MM.1S (cell line): Measurements from ENCODE around the gene DLGAP1.

Experiments used
- EZH2 ChIP-seq: fragments of 300-600 bp; sonication (generic); optimal IDR thresholded peaks from 2 replicates; pipeline ENCODE3; 2017; ENCODE audit warnings: low read depth, mild to moderate bottlenecking, antibody characterized with exemption, low read length, mixed read lengths
- EZH2phosphoT487 ChIP-seq: fragments of 300-600 bp; sonication (generic); IDR thresholded peaks from 2 replicates; pipeline ENCODE4 v1.6.1; 2018; ENCODE audit warnings: antibody characterized with exemption, low read length
- TF ChIP-seq, protein P1 (sequence below): fragments of 300-600 bp; sonication (generic); IDR thresholded peaks from 2 replicates; pipeline ENCODE4 v1.5.1; 2016; ENCODE audit warnings: antibody characterized with exemption, low read length, mixed read lengths

DNA sequence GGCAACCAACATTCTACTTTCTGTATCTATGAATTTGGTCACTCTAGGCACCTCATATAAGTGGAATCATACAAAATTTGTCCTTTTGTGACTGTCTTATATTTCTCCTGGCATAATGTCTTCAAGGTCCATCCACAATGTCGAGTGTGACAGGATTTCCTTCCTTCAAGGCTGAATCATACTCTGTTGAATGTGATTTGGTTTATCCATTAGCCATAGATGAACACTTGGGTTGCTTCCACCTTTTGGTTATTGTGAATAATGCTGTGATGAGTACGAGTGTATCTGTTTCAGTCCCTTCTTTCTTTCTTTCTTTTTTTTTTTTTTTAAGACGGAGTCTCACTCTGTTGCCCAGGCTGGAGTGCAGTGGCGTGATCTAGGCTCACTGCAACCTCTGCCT is 693.8 kb downstream of the DLGAP1 start:
- TF ChIP-seq, protein P1, sequence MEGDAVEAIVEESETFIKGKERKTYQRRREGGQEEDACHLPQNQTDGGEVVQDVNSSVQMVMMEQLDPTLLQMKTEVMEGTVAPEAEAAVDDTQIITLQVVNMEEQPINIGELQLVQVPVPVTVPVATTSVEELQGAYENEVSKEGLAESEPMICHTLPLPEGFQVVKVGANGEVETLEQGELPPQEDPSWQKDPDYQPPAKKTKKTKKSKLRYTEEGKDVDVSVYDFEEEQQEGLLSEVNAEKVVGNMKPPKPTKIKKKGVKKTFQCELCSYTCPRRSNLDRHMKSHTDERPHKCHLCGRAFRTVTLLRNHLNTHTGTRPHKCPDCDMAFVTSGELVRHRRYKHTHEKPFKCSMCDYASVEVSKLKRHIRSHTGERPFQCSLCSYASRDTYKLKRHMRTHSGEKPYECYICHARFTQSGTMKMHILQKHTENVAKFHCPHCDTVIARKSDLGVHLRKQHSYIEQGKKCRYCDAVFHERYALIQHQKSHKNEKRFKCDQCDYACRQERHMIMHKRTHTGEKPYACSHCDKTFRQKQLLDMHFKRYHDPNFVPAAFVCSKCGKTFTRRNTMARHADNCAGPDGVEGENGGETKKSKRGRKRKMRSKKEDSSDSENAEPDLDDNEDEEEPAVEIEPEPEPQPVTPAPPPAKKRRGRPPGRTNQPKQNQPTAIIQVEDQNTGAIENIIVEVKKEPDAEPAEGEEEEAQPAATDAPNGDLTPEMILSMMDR = no peak
- TF ChIP-seq EZH2 (no peak), EZH2phosphoT487 (no peak)
